ENCODE measurements around the gene EMC7.

- TF ChIP-seq CTCF (IDR thresholded peaks at IDR 0.05) (no peak), POLR2AphosphoS5 (IDR thresholded peaks at IDR 0.05; ENCODE audit: low read depth, low read length) (no peak), TCF7L2 (IDR thresholded peaks at IDR 0.05; ENCODE audit: low read depth, low read length) (no peak)
Observed at GRCh38 chr15:34122771-34123183, 21.1 kb upstream of the EMC7 start.
